ENCODE measurements around the gene PAIP1. TPM values are rescaled to one million over a fixed set of nuclear protein-coding genes. Genes with fewer than 3 reads are reported as not detected.
"Not testable (repeated sequence)": the region's sequence is repeated elsewhere in the genome, so short reads cannot be mapped to it uniquely, and the experiment has no call there.

Gene PAIP1
- total RNA-seq, 1 experiment from 2014 or later = 118 TPM

GRCh38 chr5:43514816-43515677 is 41.8 kb downstream of the PAIP1 start, which contains the start of gene C5orf34:
C5orf34 (minus strand) TSS chr5:43515148; CDS start chr5:43509339, 5,809 bp downstream.
- TF ChIP-seq CTCF (conservative IDR thresholded peaks at IDR 0.05; ENCODE audit: low read depth, low read length) = no peak; the same call in 1 of the 2 replicates
- TF ChIP-seq EZH2 (IDR thresholded peaks at IDR 0.05; ENCODE audit: borderline replicate concordance, low read depth, low read length, poor library complexity, severe bottlenecking) = no peak
- peaks cover 20% of the 10 kb centered on the region for H3K4me1 ChIP-seq (ENCODE audit: insufficient read depth, low read length, poor library complexity, severe bottlenecking)
- peak within 1 kb of the TSS; percentile 57 for H3K4me3 ChIP-seq (ENCODE audit: low read depth, low read length, poor library complexity, severe bottlenecking)
- peak; percentile 98 for DNase-seq (ENCODE audit: low spot score)
- H3K27me3 ChIP-seq (replicated peaks; ENCODE audit: insufficient read depth, low read depth, low read length, poor library complexity) = no peaks in the 10 kb centered on the region
- ChIA-PET POLR2A (ENCODE audit: low non-redundant PET) (interaction anchor here (0.5 to 0.7 kb wide), 3 partner anchors 29 to 322 kb away, joined by 3 to 4 read pairs (median 3); partner anchors contain the start of gene TMEM267), CTCF (no interaction called here)
- peak within 1 kb of the TSS; percentile 79 for H3K27ac ChIP-seq (ENCODE audit: low read depth, low read length, poor library complexity, severe bottlenecking)
- H3K36me3 ChIP-seq (ENCODE audit: insufficient read depth, low read length, poor library complexity, severe bottlenecking) = no peaks in the 10 kb centered on the region
- BruUV-seq (replicated peaks) = TSS peak; percentile 97
- no peaks in the 10 kb centered on the region for H3K9me3 ChIP-seq (ENCODE audit: low read depth, low read length, poor library complexity, severe bottlenecking)
- intact Hi-C loops (cut with micrococcal nuclease; ENCODE audit: unreplicated experiment) = no loop called here

- ChIA-PET POLR2A (ENCODE audit: low non-redundant PET) (interaction anchor here (0.6 kb wide), 1 partner anchor 31 kb away, joined by 3 read pairs; the partner anchor contains the start of gene TMEM267), CTCF (no interaction called here)
- intact Hi-C loops (cut with micrococcal nuclease; ENCODE audit: unreplicated experiment) = no loop called here
- no peaks in the 10 kb centered on the region for H3K36me3 ChIP-seq (ENCODE audit: insufficient read depth, low read length, poor library complexity, severe bottlenecking)
- peak overlapping the region; percentile 79 for H3K27ac ChIP-seq (ENCODE audit: low read depth, low read length, poor library complexity, severe bottlenecking)
- no peaks in the 10 kb centered on the region for H3K27me3 ChIP-seq (replicated peaks; ENCODE audit: insufficient read depth, low read depth, low read length, poor library complexity)
- H3K4me3 ChIP-seq (ENCODE audit: low read depth, low read length, poor library complexity, severe bottlenecking) = peak overlapping the region; percentile 57
- peaks cover 20% of the 10 kb centered on the region for H3K4me1 ChIP-seq (ENCODE audit: insufficient read depth, low read length, poor library complexity, severe bottlenecking)
- no peak for DNase-seq (ENCODE audit: low spot score)
- TSS peak; percentile 86 for BruUV-seq (replicated peaks)
- TF ChIP-seq EZH2 (IDR thresholded peaks at IDR 0.05; ENCODE audit: borderline replicate concordance, low read depth, low read length, poor library complexity, severe bottlenecking) (no peak), CTCF (conservative IDR thresholded peaks at IDR 0.05; ENCODE audit: low read depth, low read length) (no peak)
- no peaks in the 10 kb centered on the region for H3K9me3 ChIP-seq (ENCODE audit: low read depth, low read length, poor library complexity, severe bottlenecking)
Measured at GRCh38 chr5:43514471-43514815, 42.4 kb downstream of the PAIP1 start.

- ChIA-PET POLR2A (ENCODE audit: low non-redundant PET) (no interaction called here), CTCF (no interaction called here)
- H3K4me1 ChIP-seq (ENCODE audit: insufficient read depth, low read length, poor library complexity, severe bottlenecking) = peaks cover 20% of the 10 kb centered on the region
- BruUV-seq (replicated peaks) = no TSS peak
- H3K27ac ChIP-seq (ENCODE audit: low read depth, low read length, poor library complexity, severe bottlenecking) = peak overlapping the region; percentile 79
- H3K27me3 ChIP-seq (replicated peaks; ENCODE audit: insufficient read depth, low read depth, low read length, poor library complexity) = no peaks in the 10 kb centered on the region
- H3K36me3 ChIP-seq (ENCODE audit: insufficient read depth, low read length, poor library complexity, severe bottlenecking) = peaks cover 2% of the 10 kb centered on the region
- no peak for DNase-seq (ENCODE audit: low spot score)
- no peak for TF ChIP-seq EZH2 (IDR thresholded peaks at IDR 0.05; ENCODE audit: borderline replicate concordance, low read depth, low read length, poor library complexity, severe bottlenecking)
- no peak for TF ChIP-seq CTCF (conservative IDR thresholded peaks at IDR 0.05; ENCODE audit: low read depth, low read length)
- intact Hi-C loops (cut with micrococcal nuclease; ENCODE audit: unreplicated experiment) = no loop called here
- H3K9me3 ChIP-seq (ENCODE audit: low read depth, low read length, poor library complexity, severe bottlenecking) = no peaks in the 10 kb centered on the region
- H3K4me3 ChIP-seq (ENCODE audit: low read depth, low read length, poor library complexity, severe bottlenecking) = peak overlapping the region; percentile 57
Measured at GRCh38 chr5:43514025-43514424, 42.9 kb downstream of the PAIP1 start.

- CTCF ChIA-PET; POLR2A ChIA-PET (ENCODE audit: low non-redundant PET); intact Hi-C loops (cut with micrococcal nuclease; ENCODE audit: unreplicated experiment); H3K27me3 ChIP-seq (replicated peaks; ENCODE audit: insufficient read depth, low read depth, low read length, poor library complexity); H3K27ac ChIP-seq (ENCODE audit: low read depth, low read length, poor library complexity, severe bottlenecking); H3K9me3 ChIP-seq (ENCODE audit: low read depth, low read length, poor library complexity, severe bottlenecking); DNase-seq (ENCODE audit: low spot score); H3K4me3 ChIP-seq (ENCODE audit: low read depth, low read length, poor library complexity, severe bottlenecking); BruUV-seq (replicated peaks): not testable (repeated sequence)
- H3K36me3 ChIP-seq (ENCODE audit: insufficient read depth, low read length, poor library complexity, severe bottlenecking) = peaks cover 23% of the 10 kb centered on the region
- H3K4me1 ChIP-seq (ENCODE audit: insufficient read depth, low read length, poor library complexity, severe bottlenecking) = peaks cover 20% of the 10 kb centered on the region
Measured at GRCh38 chr5:43511062-43511461, 45.8 kb downstream of the PAIP1 start.
